ENCODE results near the gene PLAGL2.
"Not testable (repeated sequence)": the region's sequence is repeated elsewhere in the genome, so short reads cannot be mapped to it uniquely, and the experiment has no call there.

Gene PLAGL2

GRCh38 chr20:32204205-32205109 is 3.1 kb downstream of the PLAGL2 start:
- DNase-seq (ENCODE audit: low read depth), result no peak

- DNase-seq (ENCODE audit: low read depth), result no peak
Observed at GRCh38 chr20:32203356-32204204, 4.0 kb downstream of the PLAGL2 start.

GRCh38 chr20:32201977-32202363 is 5.6 kb downstream of the PLAGL2 start:
- no peak for DNase-seq (ENCODE audit: low read depth)

DNA sequence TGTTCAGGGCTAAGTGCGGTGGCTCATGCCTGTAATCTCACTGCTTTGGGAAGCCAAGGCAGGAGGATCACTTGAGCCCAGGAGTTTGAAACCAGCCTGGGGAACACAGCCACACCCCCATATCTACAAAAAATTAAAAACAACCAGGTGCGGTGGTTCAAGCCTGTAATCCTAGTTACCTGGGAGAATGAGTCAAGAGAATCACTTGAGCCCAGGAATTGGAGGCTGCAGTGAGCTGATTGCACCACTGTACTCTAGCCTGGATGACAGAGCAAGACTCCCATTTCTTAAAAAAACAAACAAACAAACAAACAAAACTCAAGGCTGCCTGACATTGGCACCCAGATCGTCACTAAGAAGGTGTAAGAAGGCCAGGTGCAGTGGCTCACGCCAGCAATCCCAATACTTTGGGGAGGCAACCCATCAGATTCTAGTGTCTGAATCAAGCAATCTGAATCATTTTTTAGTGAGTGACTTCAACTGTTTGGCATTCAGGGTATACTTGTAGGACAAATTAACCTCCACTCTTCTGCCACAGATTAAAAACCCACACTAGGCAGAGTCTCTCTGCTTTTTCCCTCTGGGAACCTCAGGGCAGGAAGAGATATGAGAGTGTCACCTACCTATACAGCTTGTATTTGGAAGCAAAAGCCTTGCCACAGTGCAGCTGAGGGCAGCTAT is 6.1 kb downstream of the PLAGL2 start:
- no peak for DNase-seq (ENCODE audit: low read depth)

DNA sequence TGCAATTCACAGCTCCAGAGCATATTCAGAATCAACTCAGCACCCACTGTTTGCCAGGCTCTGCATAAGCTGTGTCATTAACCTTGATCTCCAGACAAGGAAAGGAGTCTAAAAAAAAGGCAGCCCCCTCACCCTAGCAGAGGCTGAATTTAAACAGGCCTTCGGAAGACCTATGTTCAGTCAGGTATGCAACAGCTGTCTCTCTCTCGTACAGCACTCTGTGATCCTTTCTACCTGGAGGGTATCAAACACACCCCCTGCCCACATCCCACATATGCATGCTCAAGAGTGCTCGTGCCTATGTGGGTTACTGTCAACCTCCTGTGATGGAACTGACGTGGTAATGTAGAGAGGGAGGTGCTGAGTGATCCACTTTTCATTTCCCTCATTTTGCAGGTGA is 8.5 kb downstream of the PLAGL2 start:
- no peak for DNase-seq (ENCODE audit: low read depth)

DNA sequence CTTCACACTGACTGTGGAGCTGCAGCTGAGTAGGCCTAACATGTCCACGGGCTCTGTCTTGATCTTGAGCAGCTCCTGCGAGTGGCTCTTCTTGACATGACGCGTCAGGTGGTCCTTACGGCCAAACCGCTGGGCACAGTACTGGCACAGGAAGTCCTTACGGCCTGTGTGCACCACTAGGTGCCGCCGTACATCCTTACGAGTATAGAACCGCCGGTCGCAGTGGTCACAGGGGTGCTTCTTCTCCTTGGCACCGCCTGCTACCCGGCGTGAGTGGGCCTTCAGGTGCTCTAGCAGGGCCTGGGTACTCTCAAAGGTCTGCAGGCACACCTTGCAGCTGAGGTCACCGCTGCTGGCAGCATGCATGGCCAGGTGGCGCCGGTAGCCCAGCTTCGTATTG is 10.4 kb downstream of the PLAGL2 start:
- DNase-seq (ENCODE audit: low read depth), result not testable (repeated sequence)

GRCh38 chr20:32196613-32197012 is 10.9 kb downstream of the PLAGL2 start:
- DNase-seq (ENCODE audit: low read depth), result not testable (repeated sequence)

- no peak for DNase-seq (ENCODE audit: low read depth)
Observed at GRCh38 chr20:32195581-32195980, 12.0 kb downstream of the PLAGL2 start.

GRCh38 chr20:32193996-32194395 is 13.5 kb downstream of the PLAGL2 start:
- no peak for DNase-seq (ENCODE audit: low read depth)

- not testable (repeated sequence) for DNase-seq (ENCODE audit: low read depth)
Observed at GRCh38 chr20:32193336-32193735, 14.2 kb downstream of the PLAGL2 start.

- no peak for DNase-seq (ENCODE audit: low read depth)
Observed at GRCh38 chr20:32192698-32193097, 14.8 kb downstream of the PLAGL2 start.

DNA sequence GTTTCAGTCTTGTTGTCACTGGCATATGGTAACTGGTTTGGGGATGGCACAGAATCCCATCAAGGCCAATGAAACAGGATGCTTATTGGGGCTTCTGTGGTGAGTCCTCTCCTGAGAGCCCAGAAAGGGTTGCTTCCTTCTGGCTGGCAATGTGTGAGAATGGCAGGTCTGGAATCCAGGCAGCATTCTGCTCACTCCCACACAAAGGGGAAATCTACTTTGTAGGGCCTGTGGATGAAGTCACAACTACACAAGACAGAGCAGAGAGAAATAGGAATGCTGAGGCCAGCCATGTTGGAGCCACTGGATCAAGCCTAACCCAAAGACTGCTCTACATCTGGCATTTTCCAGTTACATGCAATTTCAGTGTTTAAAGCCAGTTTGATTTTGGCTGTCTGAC is 15.7 kb downstream of the PLAGL2 start:
- DNase-seq (ENCODE audit: low read depth), result no peak

DNA sequence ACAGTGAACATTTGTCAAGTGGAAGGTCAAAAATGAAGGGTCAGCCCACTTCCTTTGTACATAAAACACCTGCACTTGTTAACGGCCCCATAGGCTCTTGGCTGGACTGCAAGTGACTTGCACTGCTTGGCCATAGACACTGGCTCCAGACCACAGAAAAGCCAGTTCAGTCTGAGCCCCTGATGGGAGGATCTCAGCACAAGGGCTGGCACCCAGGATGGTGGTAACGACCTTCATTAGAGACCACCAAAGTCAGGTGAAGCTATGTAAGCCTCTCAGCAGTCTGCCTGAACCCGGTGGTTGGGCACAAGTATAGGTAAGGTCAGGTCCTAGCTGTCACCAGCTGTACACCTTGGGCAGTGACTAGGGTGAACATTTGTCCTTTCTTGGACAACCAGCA is 16.1 kb downstream of the PLAGL2 start:
- DNase-seq (ENCODE audit: low read depth), result no peak

GRCh38 chr20:32190616-32191415 is 16.7 kb downstream of the PLAGL2 start:
- DNase-seq (ENCODE audit: low read depth), result no peak

DNA sequence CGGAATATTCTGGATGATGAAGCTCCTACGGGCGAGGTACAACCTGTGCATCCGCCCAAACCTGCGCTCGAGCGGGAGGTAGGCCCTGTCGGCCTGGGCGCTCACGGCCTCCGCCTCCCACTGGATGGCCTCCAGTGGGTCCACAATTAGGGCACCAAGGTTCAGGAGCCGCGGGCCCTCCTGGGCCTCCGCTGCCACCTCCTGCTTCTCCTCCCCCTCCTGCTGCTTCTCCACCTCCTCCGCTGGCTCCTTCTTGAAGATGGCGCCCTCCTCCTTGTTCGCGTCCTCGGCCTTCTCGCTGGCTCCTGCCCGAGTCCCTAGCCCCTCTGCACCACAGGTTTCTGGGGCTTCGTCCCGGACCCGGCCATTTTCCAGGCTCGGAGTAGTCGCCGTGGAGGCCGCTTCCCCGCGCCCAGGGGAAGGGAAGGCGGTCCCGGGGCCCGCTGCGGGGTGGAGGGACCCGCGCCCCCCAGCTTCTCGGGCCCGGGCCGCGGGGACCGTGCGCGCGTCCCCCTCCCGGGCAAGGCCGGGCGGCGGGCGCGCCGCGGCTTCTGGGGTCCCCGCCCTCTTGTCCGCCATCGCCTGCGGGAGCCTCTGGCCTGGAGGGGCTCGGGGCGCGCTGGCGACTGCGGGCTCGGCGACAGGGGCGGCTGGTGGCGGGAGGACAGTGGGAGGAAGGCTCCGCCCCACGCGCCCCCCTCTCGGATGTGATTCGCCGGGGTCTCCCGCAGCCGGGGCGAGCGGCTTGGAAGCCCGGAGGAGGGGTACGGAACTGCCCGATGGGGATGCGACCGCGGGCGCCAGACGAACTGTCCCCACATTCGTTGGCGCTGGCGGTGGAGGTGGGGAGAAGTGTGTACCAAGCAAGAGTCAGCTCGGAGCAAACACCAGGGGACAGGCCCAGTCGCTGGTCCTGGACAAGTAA is 17.6 kb downstream of the PLAGL2 start:
- no peak for DNase-seq (ENCODE audit: low read depth)

- DNase-seq (ENCODE audit: low read depth), result no peak
Observed at GRCh38 chr20:32189123-32189410, 18.5 kb downstream of the PLAGL2 start.

DNA sequence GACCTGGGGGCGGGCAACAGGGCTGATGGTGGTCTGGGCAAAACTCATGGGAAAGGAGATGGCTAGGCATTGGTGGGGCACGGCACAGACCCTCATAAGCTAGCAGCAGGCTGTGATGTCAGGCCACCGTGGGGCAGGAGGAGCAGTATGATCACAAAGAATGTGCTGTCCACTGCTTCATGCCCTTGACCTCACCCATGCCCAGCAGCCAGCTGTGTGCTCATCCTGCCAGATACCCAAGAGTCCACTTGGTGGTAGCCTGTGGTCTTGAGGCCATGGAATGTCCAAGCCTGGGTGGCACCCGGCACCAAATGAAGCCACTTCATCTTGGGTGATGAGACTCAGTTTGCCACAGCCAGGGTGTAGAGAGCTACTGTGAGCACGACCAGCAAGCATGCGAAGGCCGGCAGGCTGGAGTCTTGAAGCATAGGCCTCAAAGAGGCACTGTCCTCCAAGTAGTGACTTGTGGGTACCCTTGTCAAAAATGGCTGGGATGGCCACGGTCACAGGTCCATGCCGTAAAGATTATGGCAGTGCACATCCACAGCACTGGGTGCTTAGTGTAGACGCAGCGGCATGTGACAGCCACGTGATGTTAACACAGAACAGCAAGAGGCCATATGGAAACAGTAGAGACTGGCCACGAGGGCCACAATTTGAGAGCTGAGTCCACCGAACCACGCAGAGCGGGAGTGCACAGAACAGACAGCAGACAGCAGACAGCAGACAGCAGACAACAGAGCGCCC is 19.0 kb downstream of the PLAGL2 start:
- DNase-seq (ENCODE audit: low read depth), result no peak

- DNase-seq (ENCODE audit: low read depth), result no peak
Observed at GRCh38 chr20:32186506-32186905, 21.0 kb downstream of the PLAGL2 start.

DNA sequence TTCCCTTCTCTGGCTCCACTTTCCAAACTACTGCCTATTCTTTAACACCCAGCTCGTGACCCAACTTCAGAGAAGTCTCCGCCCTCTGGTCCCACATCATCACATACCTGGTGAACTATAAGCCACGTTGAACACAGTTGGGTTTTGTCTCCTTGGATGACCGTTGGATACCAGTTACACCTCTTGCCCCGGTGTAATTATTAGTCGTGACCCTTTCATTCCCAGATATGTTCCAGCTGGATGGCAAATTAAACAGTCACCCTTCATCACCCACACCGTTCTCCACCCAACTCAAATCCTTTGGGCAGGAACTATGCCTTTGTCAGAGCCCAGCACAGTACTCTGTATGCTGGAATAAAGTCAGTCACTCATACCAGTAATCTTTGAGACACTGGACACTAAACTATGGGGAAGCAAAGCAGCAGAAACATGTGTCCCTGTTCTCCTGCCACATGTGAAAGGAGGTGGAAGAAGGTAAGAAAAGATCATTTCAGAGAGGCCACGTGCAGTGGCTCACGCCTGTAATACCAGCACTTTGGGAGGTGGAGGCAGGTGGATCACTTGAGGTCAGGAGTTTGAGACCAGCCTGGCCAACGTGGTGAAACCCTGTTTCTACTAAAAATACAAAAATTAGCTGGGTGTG is 22.5 kb downstream of the PLAGL2 start:
- no peak for DNase-seq (ENCODE audit: low read depth)
